NCI-H446 treated with DMSO at 0.1 percent for 48 hours (cell line): ENCODE results near the gene TXK.

Source experiments
- DNase-seq: peaks from one replicate; lab custom pipeline; 2025; lab: John Stamatoyannopoulos, UW

TXK gene

DNA sequence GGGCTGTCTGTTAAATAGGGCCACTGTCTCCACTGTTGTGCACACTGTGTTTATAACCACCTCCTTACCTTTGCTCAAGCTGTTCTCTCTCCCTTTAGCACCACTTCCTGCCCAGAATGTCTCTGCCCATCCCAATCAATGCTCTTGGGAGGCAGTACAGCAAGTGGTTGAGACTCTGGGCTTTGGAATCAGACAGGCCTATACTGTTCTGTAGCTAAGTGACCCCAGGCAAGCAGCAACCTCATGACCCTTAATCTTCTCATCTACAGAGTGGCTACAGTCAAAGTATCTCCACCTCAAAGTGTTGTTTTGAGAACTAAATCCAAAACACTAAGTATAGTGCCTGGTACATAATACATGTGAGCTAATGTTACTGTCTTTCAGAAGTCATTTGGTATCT is 3.8 kb upstream of the TXK start:
- DNase-seq, result no peak

DNA sequence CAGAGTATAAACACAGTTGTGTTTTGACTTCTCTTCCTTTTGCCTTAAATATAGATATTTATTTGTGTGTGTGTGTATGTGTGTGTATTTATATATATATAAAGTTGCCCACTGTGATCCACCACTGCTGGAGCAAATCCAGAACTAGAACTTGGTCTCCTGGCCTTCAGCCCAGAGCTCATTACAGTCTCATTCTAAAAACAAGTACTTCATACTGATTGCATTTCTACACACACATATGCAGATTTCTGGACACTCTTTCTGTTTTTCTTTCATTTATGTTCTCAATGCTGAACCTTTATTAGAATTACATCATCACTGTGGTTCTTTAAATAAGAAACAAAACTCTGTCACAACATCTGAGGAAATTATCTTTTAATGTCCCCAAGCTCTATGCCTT is 381 bp downstream of the TXK start:
- peak; percentile 13 for DNase-seq

DNA sequence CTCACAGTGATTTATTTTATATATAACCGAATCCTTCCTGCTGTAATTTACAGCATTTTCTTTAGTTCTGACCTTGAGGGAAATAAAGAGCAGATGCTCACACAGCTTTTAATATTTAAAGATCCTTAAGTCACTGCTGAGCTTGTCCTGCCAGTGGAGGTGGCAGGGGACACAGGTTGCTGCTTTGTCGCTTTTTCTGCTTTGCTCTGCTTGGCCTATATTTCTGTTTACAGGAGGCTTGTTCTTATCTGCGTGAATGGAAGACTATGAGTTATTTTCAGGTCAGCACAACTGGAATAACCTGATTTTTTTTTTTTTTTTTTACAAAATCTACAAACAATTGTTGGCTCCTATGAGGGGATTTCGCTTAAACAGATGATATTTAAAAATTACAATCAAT is 2.3 kb downstream of the TXK start:
- DNase-seq, result no peak

DNA sequence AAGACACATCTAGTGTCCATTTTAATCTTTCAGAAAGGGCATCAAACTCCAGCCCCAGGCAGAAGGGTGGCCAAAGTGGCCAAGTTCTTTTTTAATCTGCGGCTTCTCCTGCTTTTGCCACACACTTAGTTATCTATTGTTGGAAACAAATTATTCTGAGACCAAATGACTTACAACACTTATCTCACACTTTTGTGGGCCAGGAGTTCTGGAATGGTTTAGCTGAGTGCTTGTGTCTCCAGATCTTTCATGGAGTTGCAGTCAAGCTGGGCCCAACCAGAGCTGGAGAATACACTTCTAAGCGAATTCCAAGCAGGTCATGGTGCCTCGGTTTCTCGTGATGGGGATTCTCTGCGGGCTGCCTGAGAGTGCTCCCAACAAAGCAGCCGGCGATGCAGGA is 4.0 kb downstream of the TXK start:
- no peak for DNase-seq

DNA sequence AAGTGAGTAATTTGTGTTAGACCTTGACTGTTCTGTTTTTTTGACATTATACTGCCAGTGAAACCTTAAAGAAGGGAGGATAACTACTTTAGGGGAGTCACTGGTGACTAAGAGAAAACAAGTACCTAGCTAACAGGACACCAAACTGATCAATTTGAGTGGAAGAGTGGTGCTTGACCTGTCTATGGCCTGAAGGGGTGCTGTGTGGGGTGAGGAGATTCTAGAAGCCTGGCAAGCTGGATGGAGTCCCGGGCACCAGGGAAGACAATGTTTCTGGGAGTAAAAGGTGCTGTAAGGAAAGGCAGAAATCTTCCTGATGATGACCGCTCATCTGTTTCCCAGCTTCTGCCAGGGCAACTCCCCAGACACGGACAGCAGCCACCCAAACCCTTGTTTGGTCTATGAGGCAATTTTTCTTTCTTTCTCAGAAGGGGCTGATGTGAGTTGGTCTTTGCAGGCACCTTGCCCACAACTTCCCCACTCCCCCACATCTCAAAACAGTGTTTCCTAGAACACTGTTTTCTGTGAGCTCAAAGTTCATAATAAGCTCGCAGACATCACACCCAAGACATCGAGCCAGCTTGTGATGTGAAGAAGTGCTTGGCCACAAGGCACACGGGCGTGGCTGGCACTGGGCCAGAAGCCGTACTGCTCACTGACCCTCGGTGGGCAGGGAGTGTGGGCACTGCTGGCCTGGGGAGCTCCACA is 4.6 kb downstream of the TXK start:
- DNase-seq, result no peak

DNA sequence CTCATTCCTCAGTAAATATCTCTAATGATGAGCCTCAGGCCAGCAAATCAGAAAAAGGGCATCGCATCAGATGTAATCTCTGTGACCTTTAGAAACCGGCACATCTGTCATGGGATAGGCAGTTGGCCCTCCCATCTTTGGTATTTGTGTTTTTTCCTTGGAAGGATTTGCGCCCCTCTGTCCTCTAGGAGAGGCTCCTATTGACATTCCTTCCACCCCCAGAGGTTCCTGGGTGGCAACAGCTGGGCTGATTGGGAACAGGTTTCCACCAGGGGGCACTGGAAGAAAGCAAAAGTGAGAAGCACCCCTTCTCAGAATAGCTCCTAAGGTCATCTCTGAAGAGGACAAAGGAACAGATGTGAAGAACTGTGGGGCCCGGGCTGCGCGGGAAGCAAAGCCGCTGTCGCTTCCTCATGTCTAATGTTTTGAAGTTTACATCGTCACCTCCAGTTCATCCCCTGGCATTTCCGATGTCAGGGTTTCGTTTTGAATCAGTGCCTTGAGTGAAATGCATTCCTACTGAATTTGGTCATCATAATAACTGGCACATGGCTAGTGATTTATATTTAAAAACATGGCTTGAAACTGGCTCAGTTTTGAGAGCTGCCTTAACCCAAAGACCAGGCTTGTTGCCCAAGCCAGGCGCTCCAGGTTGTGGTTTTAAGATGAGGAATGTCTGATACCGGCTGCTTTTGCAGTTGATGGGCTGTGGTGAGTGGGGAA is 6.2 kb downstream of the TXK start:
- DNase-seq, result no peak

DNA sequence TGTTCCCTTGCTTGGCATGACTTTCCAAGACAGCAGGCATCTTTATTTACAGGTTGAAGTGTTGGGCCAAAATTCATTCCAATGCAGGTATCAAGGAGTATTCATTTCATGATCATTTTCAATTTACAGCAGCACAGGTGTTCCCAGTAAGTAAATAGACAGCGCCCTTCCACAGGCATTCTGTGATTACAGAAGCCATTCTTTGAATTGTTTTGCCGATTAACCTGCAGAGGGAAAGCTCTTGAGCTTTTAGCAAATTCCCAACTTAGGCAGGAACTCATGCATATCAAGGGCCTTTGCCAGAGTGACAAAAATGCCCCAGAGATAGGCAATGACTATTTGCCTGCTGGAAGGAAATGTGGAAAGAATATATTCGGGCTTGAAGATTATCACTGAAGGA is 6.8 kb downstream of the TXK start:
- DNase-seq, result no peak

DNA sequence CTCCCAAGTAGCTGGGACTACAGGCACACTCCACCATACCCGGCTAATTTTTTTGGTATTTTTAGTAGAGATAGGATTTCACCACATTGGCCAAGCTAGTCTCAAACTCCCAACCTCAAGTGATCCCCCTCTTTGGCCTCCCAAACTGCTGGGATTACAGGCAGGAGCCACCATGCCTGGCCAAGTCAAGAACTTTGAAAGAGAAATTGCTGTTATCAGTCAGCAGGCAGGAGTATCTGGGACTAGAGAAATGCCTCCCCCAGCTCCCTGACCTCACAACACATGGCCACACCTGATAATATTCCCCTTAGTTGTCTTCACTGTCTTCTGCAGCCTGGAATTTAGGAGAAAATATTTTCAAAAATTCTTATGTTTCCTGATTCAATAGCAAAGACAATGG is 7.4 kb downstream of the TXK start:
- no peak for DNase-seq

DNA sequence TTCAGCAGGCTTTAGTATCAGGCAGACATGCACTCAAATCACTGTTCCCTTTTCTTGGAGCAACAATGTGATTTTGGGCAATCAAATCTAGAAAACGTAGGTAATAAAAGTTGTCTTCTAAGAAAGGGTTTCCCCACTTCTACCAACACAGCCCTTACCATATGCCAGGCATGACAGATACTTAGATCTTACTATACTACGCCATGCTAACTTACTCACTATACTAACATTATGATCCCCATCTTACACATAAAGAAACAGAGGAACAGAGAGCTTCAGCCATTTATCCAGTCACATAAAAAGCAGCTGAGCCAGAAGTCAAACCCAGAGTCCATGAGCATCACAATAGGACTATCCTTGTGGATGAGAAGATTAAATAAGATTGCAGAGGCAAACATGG is 9.2 kb downstream of the TXK start:
- no peak for DNase-seq

DNA sequence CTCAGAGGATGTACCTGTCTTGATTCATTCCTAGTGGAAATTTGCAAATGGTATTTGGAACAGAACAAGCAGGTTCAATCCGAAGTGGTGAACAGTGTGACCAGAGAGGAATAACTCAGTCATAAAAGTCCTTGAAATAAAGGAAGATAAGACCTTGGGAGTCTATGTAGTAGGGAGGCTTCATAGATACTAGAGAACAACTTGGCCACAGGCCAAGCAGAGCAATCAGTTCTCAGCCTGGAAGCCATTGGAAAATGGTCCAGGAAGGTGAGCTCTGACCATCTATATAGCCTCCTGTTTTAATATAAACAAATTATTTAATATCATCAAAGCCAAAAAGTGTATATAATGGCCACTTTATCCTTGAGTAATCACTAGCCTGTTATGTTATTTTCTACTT is 11.3 kb downstream of the TXK start:
- DNase-seq, result no peak

DNA sequence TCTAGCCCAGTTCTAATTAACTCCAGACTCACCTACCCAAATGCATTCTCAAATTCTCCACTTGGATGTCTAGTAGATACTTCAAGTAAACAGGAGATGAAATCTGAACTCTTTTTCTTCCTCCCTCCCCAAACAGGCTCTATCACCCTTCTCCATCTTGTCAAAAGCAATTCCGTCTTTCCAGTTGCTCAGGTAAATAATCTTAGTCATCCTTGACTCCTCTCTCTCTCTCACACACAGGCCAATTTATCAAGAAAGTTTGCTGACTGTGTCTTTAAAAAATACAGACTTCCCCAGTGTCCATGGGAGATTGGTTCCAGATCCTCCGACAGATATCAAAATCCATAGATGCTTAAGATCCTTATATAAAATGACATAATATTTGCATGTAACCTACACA is 12.9 kb downstream of the TXK start:
- DNase-seq, result no peak

DNA sequence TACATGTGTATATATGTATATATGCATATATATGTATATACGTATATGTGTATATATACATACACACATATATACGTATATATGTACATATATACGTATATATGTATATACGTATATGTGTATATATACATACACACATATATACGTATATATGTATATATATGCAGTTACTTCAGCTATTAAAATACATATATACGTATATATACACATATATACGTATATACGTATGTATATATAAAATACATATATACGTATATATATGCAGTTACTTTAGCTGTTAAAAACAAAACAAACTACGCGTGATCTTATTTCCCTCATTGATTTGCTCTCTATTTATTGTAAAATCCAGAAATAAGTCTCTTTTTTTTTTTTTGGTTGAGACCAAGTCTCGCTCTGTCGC is 13.9 kb downstream of the TXK start:
- DNase-seq, result no peak

DNA sequence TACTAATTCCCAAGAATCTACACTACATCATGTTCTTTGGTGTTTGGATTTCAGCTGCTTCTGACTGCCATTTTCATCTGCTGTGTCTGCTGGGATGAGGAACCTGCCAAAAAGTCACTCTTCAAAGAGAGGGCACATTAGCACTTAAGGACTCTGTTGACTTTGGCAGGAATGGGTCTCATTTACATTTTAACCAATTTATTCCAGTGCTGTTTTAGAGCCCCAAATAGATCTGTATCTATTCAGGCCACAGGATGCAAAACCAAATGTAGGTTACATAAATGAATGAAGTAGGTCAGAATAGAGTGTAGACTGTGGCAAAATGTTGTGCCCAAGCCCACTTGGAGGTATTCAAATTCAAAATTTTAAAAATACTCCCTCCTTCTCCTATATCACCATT is 14.4 kb downstream of the TXK start:
- DNase-seq, result no peak

DNA sequence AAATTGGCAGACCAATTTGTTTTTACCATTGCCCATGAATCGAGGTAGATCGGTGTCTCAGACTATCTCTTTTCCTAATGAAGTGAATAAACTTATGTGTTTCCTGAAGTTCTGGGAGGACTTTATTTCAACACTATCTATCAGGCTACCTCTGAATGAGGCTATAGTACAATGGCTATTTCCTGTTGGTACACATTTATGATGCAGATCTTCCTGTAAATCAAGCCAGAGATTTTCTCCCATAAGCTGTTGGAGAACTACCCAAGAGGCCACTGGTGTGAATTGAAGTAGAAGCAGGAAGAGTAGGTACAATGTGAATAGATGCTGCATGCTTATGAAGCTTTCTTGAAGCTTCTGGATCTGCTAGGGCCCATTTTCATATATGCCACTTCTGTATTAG is 16.0 kb downstream of the TXK start:
- no peak for DNase-seq

DNA sequence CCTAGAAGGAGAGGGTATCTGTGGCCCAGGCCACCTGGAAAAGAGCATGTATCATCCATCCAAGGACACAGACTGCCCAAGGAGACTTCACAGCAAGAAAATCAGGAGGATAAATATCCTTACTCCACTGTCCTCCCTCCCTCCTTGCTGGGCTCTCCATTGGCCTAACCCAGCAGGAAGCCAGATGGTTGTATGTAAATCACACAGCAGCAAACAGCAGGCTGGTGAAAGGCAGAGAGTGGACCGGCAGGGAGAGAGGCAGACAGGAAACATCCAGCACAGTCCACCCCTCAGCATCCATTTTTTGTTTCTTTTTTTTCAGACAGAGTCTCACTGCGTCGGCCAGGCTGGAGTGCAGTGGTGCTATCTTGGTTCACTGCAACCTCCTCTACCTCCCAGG is 17.5 kb downstream of the TXK start:
- no peak for DNase-seq

DNA sequence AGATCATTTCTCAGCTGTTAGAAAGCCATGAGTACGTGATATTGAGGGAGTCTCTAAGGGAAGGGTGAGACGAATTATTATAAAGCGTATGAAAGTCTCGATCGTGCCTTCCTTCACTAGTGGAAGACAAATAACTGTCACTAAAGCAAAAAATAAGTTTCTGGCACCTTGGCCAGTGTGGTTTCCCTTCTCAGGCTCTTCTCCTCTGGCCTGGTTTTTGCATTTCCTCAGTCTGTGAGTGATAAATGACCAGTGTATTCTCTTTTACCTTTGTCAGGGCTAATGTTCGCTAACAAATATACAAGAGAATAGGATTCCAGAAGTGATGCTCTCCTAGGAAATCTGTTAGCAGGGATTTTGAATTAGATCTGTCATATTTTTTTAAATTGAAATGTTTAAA is 19.6 kb downstream of the TXK start:
- DNase-seq, result no peak

DNA sequence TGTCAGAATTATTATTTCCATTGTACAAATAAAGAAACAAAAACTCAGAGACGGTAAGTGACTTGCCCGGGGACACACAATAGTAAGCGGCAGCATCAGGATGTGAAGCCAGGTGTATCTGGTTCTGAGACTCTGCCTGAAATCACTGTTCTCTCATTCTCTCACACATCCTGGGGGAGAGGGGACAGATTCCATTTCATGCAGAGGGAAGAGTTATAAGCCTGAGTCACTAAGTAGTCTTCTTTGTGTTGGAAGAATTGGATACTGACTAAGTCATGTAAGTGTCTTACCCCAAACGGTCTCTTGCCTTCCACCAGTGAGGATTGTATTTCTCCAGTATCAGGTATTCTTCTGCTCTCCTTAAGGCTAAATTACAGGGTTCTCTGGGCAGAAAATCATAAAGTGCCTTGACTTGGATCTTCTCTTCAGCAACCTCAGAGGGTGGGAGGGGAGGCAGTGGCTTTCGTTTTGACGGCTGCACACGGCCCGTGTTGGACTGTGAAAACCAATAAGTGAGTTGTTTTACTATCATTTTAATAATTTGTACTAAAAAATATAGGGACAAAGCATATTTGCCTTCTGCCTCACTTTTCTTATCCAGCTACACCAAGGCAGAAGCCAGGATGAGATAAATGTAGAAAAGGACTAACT is 21.9 kb downstream of the TXK start:
- DNase-seq, result no peak

DNA sequence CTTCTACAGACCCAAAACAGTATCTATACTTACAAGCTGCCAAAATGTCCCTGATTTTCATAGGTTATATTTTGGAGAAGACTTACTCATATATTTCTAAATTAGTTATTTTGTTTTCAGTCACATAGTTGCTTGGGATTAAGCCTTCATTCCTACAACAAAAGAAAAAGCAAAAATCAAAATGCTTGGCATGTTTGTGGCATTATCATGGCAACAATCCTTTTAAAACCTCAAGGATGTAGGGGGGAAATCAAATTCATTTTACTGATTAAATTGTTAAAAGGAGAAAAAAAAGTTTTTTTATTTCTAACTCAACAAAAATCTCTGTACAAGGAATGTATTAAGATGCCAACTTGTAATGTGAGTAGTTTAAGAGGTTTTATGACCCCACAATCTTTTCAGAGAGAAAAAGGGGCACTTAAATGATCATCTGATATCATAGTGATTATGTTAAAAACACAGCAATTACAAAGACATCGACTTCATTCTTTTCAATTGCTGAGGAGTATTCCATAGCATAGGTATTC is 23.5 kb downstream of the TXK start:
- DNase-seq, result no peak

DNA sequence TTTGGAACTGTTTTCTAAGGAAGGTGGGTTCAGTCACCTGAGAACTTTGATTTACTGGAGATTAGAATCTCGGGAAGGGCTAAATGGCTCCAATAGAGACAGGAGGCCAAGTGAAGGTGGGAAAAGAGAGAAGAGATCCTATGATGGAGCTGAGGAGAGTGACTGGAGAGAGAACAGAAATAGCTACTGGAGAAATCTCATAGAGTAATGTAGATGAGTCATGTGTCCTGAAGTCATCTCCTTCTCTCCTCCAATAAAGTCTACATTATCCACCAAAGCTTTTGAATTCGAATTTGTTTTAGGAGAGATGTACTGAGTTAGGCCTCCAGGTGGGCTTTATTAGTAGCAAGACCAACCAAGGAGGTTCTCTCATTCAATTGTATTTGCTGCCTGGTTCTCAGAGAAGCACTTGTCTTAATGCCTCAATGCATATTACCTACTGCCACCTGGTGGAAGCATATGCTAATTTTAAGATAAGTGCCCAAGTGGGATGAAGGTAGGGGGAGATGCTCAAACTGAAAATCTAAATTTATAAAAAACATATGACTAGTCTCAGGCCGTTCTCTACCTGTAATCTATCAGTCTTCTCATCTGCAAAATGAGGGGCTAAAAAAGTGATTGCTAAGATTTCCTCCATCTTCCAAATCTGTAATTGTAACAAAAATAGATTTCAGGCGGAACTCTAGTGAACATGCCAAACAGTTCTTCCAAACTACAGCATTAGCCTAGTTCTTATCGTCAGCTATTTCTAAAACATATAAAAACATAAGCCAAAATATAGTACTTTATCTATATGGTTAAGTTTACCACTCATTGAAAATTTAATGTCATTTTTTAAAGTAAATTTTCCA is 24.4 kb downstream of the TXK start:
- DNase-seq, result no peak

DNA sequence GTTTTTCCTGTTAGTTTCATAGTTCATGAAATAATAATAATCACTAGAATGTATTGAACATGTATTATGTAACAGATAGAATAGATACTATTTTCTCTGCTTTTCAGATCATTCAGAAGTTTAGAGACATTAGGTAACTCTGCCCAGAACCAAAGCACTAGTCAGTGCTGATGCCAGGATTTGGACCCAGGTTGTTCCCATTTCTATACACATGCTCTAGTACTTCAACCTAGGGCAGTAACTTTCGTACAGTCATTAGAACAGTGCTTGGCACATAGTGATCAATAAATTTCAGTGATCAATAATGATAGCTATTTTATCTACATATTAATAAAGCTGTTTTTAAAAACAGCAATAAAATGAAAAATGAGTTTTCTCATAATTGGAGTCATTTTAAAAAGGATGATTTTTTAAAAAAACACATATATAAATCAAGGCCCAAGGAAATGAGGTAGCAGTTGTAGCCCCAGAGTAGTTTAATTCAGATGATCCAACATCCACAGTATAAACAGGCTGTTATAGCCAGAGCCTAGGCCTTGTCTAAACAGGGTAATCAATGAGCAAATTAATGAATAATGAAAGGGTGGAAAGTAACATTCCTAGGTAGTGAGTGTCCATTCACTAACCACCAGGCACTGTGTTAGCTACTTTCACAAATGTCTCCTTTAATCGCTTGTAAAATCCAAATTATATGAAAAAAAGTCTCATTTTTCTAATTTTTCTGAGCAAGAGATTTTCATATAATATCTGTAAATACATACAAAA is 25.6 kb downstream of the TXK start:
- no peak for DNase-seq

DNA sequence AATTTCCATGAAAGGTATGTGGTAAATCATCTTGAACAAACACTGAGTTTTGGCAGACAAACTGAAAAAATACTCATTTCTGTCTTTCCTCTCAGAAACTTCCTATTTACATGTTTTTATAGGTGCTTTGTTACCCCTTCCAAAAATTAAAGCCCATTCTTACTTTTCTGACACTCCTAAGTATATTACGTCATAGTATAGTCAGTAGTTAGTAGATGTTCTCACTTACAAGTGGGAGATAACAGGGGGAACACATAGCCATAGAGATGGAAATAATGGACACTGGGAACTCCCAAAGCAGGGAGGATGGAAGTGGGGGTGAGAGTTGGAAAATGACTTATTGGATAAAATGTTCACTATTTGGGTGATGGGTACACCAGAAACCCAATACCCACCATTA is 28.8 kb downstream of the TXK start:
- DNase-seq, result no peak
